Stimulated activated CD4-positive, alpha-beta T cell treated with anti-CD3 and anti-CD28 coated beads, Interleukin-4, amount 100 ng/mL, for 48 hours (primary cell): ENCODE measurements around the gene GCDH.
"Not testable (repeated sequence)": the region's sequence is repeated elsewhere in the genome, so short reads cannot be mapped to it uniquely, and the experiment has no call there.

Experiments
- DNase-seq, 2 donors: peaks; one replicate each; pipeline ENCODE4 v3.0.0-alpha.2; 2020; ENCODE audit warnings: low read depth in 2 of 2

GCDH gene

GRCh38 chr19:12907166-12907565 lies 16.2 kb downstream of the GCDH start:
- no peak for DNase-seq

GRCh38 chr19:12912571-12912970 lies 21.6 kb downstream of the GCDH start:
- no peak for DNase-seq

- DNase-seq: no peak
These were observed 22.1 kb downstream of the GCDH start for GRCh38 chr19:12913011-12913561.

- no peak for DNase-seq
These were observed 23.1 kb downstream of the GCDH start for GRCh38 chr19:12913851-12914690.

GRCh38 chr19:12915860-12916259 lies 24.9 kb downstream of the GCDH start:
- not testable (repeated sequence) for DNase-seq

- DNase-seq: no peak
These were observed 27.3 kb downstream of the GCDH start for GRCh38 chr19:12918253-12918652.

- DNase-seq: no peak
These were observed 30.1 kb downstream of the GCDH start for GRCh38 chr19:12921047-12921446.

- no peak for DNase-seq
These were observed 32.0 kb downstream of the GCDH start for GRCh38 chr19:12922959-12923358.

GRCh38 chr19:12924621-12925310 lies 33.8 kb downstream of the GCDH start:
- DNase-seq: no peak

GRCh38 chr19:12930002-12930645 lies 39.2 kb downstream of the GCDH start:
- DNase-seq: no peak

- DNase-seq: no peak
These were observed 41.7 kb downstream of the GCDH start for GRCh38 chr19:12932392-12933286.

- DNase-seq: peak; percentile 82 to 89
These were observed 42.5 kb downstream of the GCDH start, which contains the start of gene FARSA for GRCh38 chr19:12933287-12934072. TSS of gene FARSA (minus strand) at chr19:12933711. CDS start at chr19:12933696, 15 bp downstream.

- no peak for DNase-seq
These were observed 44.1 kb downstream of the GCDH start for GRCh38 chr19:12935071-12935470.

GRCh38 chr19:12936582-12936981 lies 45.6 kb downstream of the GCDH start:
- no peak for DNase-seq

GRCh38 chr19:12937093-12937926 lies 46.4 kb downstream of the GCDH start:
- no peak for DNase-seq

- peak; percentile 97 to 99 for DNase-seq
These were observed 47.2 kb downstream of the GCDH start, which contains the start of gene CALR for GRCh38 chr19:12937927-12938778. TSS of gene CALR (plus strand) at chr19:12938609. CDS start at chr19:12938680, 71 bp downstream.

GRCh38 chr19:12938779-12939601 lies 48.0 kb downstream of the GCDH start:
- peak in 1 of 2 donors; percentile 27 for DNase-seq
